NCI-H526 treated with DMSO at 0.1 percent for 48 hours (cell line): Measurements from ENCODE around the gene NDUFS2.

Source experiments
- DNase-seq: peaks from one replicate; lab custom pipeline; 2025; lab: John Stamatoyannopoulos, UW

Gene NDUFS2

GRCh38 chr1:161172776-161173376 lies 29.3 kb upstream of the NDUFS2 start:
- no peak for DNase-seq

GRCh38 chr1:161173711-161174110 lies 28.5 kb upstream of the NDUFS2 start:
- no peak for DNase-seq

GRCh38 chr1:161174911-161175310 lies 27.3 kb upstream of the NDUFS2 start:
- DNase-seq = no peak

GRCh38 chr1:161175771-161176453 lies 26.3 kb upstream of the NDUFS2 start:
- DNase-seq = no peak

GRCh38 chr1:161176468-161177111 lies 25.6 kb upstream of the NDUFS2 start:
- no peak for DNase-seq

- peak; percentile 96 for DNase-seq
Measured at GRCh38 chr1:161177112-161177935, 24.8 kb upstream of the NDUFS2 start, which contains the start of gene B4GALT3. Gene B4GALT3 (minus strand): TSS chr1:161177507. CDS start chr1:161176060, 1,447 bp downstream.

- DNase-seq = peak; percentile 91
Measured at GRCh38 chr1:161177936-161178244, 24.3 kb upstream of the NDUFS2 start.

- DNase-seq = no peak
Measured at GRCh38 chr1:161179698-161180097, 22.5 kb upstream of the NDUFS2 start.

GRCh38 chr1:161180639-161181038 lies 21.5 kb upstream of the NDUFS2 start:
- no peak for DNase-seq

GRCh38 chr1:161182214-161182613 lies 20.0 kb upstream of the NDUFS2 start:
- no peak for DNase-seq

- DNase-seq = no peak
Measured at GRCh38 chr1:161185282-161185682, 16.9 kb upstream of the NDUFS2 start.

- DNase-seq = no peak
Measured at GRCh38 chr1:161185732-161186311, 16.3 kb upstream of the NDUFS2 start.

- no peak for DNase-seq
Measured at GRCh38 chr1:161187311-161187710, 14.9 kb upstream of the NDUFS2 start.

- DNase-seq = no peak
Measured at GRCh38 chr1:161188381-161188780, 13.8 kb upstream of the NDUFS2 start.

GRCh38 chr1:161189036-161189435 lies 13.1 kb upstream of the NDUFS2 start:
- DNase-seq = no peak

- DNase-seq = no peak
Measured at GRCh38 chr1:161190962-161191521, 11.1 kb upstream of the NDUFS2 start.

- no peak for DNase-seq
Measured at GRCh38 chr1:161191971-161192370, 10.2 kb upstream of the NDUFS2 start.

GRCh38 chr1:161192476-161193465 lies 9.4 kb upstream of the NDUFS2 start:
- DNase-seq = peak; percentile 72

- DNase-seq = no peak
Measured at GRCh38 chr1:161193561-161194235, 8.5 kb upstream of the NDUFS2 start.

- no peak for DNase-seq
Measured at GRCh38 chr1:161195171-161195570, 7.0 kb upstream of the NDUFS2 start.
